ENCODE measurements around the gene ZNF479. TPM values are rescaled to one million over a fixed set of nuclear protein-coding genes. Genes with fewer than 3 reads are reported as not detected.
"Not testable (repeated sequence)": the region's sequence is repeated elsewhere in the genome, so short reads cannot be mapped to it uniquely, and the experiment has no call there.

The ZNF479 gene
- polyA plus RNA-seq = not detected

GRCh38 chr7:57132336-57132735 lies at the start of gene ZNF479:
ZNF479 (minus strand) TSS chr7:57132436; CDS start chr7:57132324, 112 bp downstream.
- WGBS, 2 donors = 89% methylated on average over 6 of the region's 6 CpGs
- H3K9me3 ChIP-seq (ENCODE audit: control insufficient read depth in 2 of 2, insufficient read depth in 1 of 2, low read depth in 1 of 2, low read length in 1 of 2); H3K27ac ChIP-seq (ENCODE audit: low read depth in 2 of 2, low read length in 1 of 2); H3K27me3 ChIP-seq (ENCODE audit: control insufficient read depth in 1 of 2, insufficient read depth in 2 of 2, low read length in 2 of 2); H3K4me3 ChIP-seq (ENCODE audit: low read depth in 1 of 2, low read length in 2 of 2); H3K36me3 ChIP-seq (ENCODE audit: control insufficient read depth in 2 of 2, insufficient read depth in 2 of 2, low read length in 1 of 2); H3K4me1 ChIP-seq (ENCODE audit: control insufficient read depth in 2 of 2, insufficient read depth in 2 of 2, low read length in 1 of 2): not testable (repeated sequence)

- WGBS, 2 donors = 64 to 69% methylated on average over 4 of the region's 4 CpGs
- Histone ChIP-seq H3K4me3 (ENCODE audit: low read depth in 1 of 2, low read length in 2 of 2) (no peak overlapping the region), H3K4me1 (ENCODE audit: control insufficient read depth in 2 of 2, insufficient read depth in 2 of 2, low read length in 1 of 2) (no peaks in the 10 kb centered on the region), H3K36me3 (ENCODE audit: control insufficient read depth in 2 of 2, insufficient read depth in 2 of 2, low read length in 1 of 2) (no peaks in the 10 kb centered on the region), H3K27me3 (ENCODE audit: control insufficient read depth in 1 of 2, insufficient read depth in 2 of 2, low read length in 2 of 2) (no peaks in the 10 kb centered on the region), H3K9me3 (ENCODE audit: control insufficient read depth in 2 of 2, insufficient read depth in 1 of 2, low read depth in 1 of 2, low read length in 1 of 2) (peaks cover 42 to 44% of the 10 kb centered on the region in 2 donors), H3K27ac (ENCODE audit: low read depth in 2 of 2, low read length in 1 of 2) (no peak overlapping the region)
Measured at GRCh38 chr7:57182031-57182430, 49.8 kb upstream of the ZNF479 start.

GRCh38 chr7:57181281-57181680 lies 49.0 kb upstream of the ZNF479 start:
- no peaks in the 10 kb centered on the region for H3K4me1 ChIP-seq (ENCODE audit: control insufficient read depth in 2 of 2, insufficient read depth in 2 of 2, low read length in 1 of 2)
- WGBS, 2 donors = 71 to 79% methylated on average over 9 of the region's 9 CpGs
- H3K4me3 ChIP-seq (ENCODE audit: low read depth in 1 of 2, low read length in 2 of 2) = no peak overlapping the region
- no peak overlapping the region for H3K27ac ChIP-seq (ENCODE audit: low read depth in 2 of 2, low read length in 1 of 2)
- H3K36me3 ChIP-seq (ENCODE audit: control insufficient read depth in 2 of 2, insufficient read depth in 2 of 2, low read length in 1 of 2) = no peaks in the 10 kb centered on the region
- peaks cover 46 to 48% of the 10 kb centered on the region in 2 donors for H3K9me3 ChIP-seq (ENCODE audit: control insufficient read depth in 2 of 2, insufficient read depth in 1 of 2, low read depth in 1 of 2, low read length in 1 of 2)
- no peaks in the 10 kb centered on the region for H3K27me3 ChIP-seq (ENCODE audit: control insufficient read depth in 1 of 2, insufficient read depth in 2 of 2, low read length in 2 of 2)

GRCh38 chr7:57179776-57180415 lies 47.7 kb upstream of the ZNF479 start:
- 89 to 92% methylated on average over 30 of the region's 30 CpGs for WGBS, 2 donors
- Histone ChIP-seq H3K27ac (ENCODE audit: low read depth in 2 of 2, low read length in 1 of 2) (no peak overlapping the region), H3K27me3 (ENCODE audit: control insufficient read depth in 1 of 2, insufficient read depth in 2 of 2, low read length in 2 of 2) (no peaks in the 10 kb centered on the region), H3K9me3 (ENCODE audit: control insufficient read depth in 2 of 2, insufficient read depth in 1 of 2, low read depth in 1 of 2, low read length in 1 of 2) (peaks cover 48 to 55% of the 10 kb centered on the region in 2 donors), H3K4me3 (ENCODE audit: low read depth in 1 of 2, low read length in 2 of 2) (no peak overlapping the region), H3K36me3 (ENCODE audit: control insufficient read depth in 2 of 2, insufficient read depth in 2 of 2, low read length in 1 of 2) (no peaks in the 10 kb centered on the region), H3K4me1 (ENCODE audit: control insufficient read depth in 2 of 2, insufficient read depth in 2 of 2, low read length in 1 of 2) (no peaks in the 10 kb centered on the region)

GRCh38 chr7:57178768-57179139 lies 46.5 kb upstream of the ZNF479 start:
- H3K4me1 ChIP-seq (ENCODE audit: control insufficient read depth in 2 of 2, insufficient read depth in 2 of 2, low read length in 1 of 2) = no peaks in the 10 kb centered on the region
- no peaks in the 10 kb centered on the region for H3K36me3 ChIP-seq (ENCODE audit: control insufficient read depth in 2 of 2, insufficient read depth in 2 of 2, low read length in 1 of 2)
- H3K4me3 ChIP-seq (ENCODE audit: low read depth in 1 of 2, low read length in 2 of 2) = no peak overlapping the region
- no peaks in the 10 kb centered on the region for H3K27me3 ChIP-seq (ENCODE audit: control insufficient read depth in 1 of 2, insufficient read depth in 2 of 2, low read length in 2 of 2)
- peaks cover 48 to 55% of the 10 kb centered on the region in 2 donors for H3K9me3 ChIP-seq (ENCODE audit: control insufficient read depth in 2 of 2, insufficient read depth in 1 of 2, low read depth in 1 of 2, low read length in 1 of 2)
- H3K27ac ChIP-seq (ENCODE audit: low read depth in 2 of 2, low read length in 1 of 2) = no peak overlapping the region
- 70 to 71% methylated on average over 6 of the region's 6 CpGs for WGBS, 2 donors

GRCh38 chr7:57177856-57178767 lies 45.9 kb upstream of the ZNF479 start:
- Histone ChIP-seq H3K4me1 (ENCODE audit: control insufficient read depth in 2 of 2, insufficient read depth in 2 of 2, low read length in 1 of 2) (no peaks in the 10 kb centered on the region), H3K4me3 (ENCODE audit: low read depth in 1 of 2, low read length in 2 of 2) (no peak overlapping the region), H3K27me3 (ENCODE audit: control insufficient read depth in 1 of 2, insufficient read depth in 2 of 2, low read length in 2 of 2) (no peaks in the 10 kb centered on the region), H3K27ac (ENCODE audit: low read depth in 2 of 2, low read length in 1 of 2) (no peak overlapping the region), H3K36me3 (ENCODE audit: control insufficient read depth in 2 of 2, insufficient read depth in 2 of 2, low read length in 1 of 2) (no peaks in the 10 kb centered on the region), H3K9me3 (ENCODE audit: control insufficient read depth in 2 of 2, insufficient read depth in 1 of 2, low read depth in 1 of 2, low read length in 1 of 2) (peaks cover 48 to 55% of the 10 kb centered on the region in 2 donors)
- 82 to 83% methylated on average over 21 of the region's 21 CpGs for WGBS, 2 donors

- 80 to 85% methylated on average over 14 of the region's 14 CpGs for WGBS, 2 donors
Measured at GRCh38 chr7:57176928-57177635, 44.8 kb upstream of the ZNF479 start.

GRCh38 chr7:57165285-57165899 lies 33.2 kb upstream of the ZNF479 start:
- Histone ChIP-seq H3K4me3 (ENCODE audit: low read depth in 1 of 2, low read length in 2 of 2) (no peak overlapping the region), H3K27ac (ENCODE audit: low read depth in 2 of 2, low read length in 1 of 2) (no peak overlapping the region), H3K36me3 (ENCODE audit: control insufficient read depth in 2 of 2, insufficient read depth in 2 of 2, low read length in 1 of 2) (no peaks in the 10 kb centered on the region), H3K9me3 (ENCODE audit: control insufficient read depth in 2 of 2, insufficient read depth in 1 of 2, low read depth in 1 of 2, low read length in 1 of 2) (peaks cover 6 to 8% of the 10 kb centered on the region in 2 donors), H3K27me3 (ENCODE audit: control insufficient read depth in 1 of 2, insufficient read depth in 2 of 2, low read length in 2 of 2) (no peaks in the 10 kb centered on the region), H3K4me1 (ENCODE audit: control insufficient read depth in 2 of 2, insufficient read depth in 2 of 2, low read length in 1 of 2) (no peaks in the 10 kb centered on the region)
- WGBS, 2 donors = 79 to 81% methylated on average over 7 of the region's 7 CpGs

More at GRCh38 chr7:57176928-57177635, 44.8 kb upstream of the ZNF479 start:
- Histone ChIP-seq H3K9me3 (ENCODE audit: control insufficient read depth in 2 of 2, insufficient read depth in 1 of 2, low read depth in 1 of 2, low read length in 1 of 2) (peaks cover 38 to 44% of the 10 kb centered on the region in 2 donors), H3K36me3 (ENCODE audit: control insufficient read depth in 2 of 2, insufficient read depth in 2 of 2, low read length in 1 of 2) (no peaks in the 10 kb centered on the region), H3K27me3 (ENCODE audit: control insufficient read depth in 1 of 2, insufficient read depth in 2 of 2, low read length in 2 of 2) (no peaks in the 10 kb centered on the region), H3K27ac (ENCODE audit: low read depth in 2 of 2, low read length in 1 of 2) (no peak overlapping the region), H3K4me1 (ENCODE audit: control insufficient read depth in 2 of 2, insufficient read depth in 2 of 2, low read length in 1 of 2) (no peaks in the 10 kb centered on the region), H3K4me3 (ENCODE audit: low read depth in 1 of 2, low read length in 2 of 2) (no peak overlapping the region)

GRCh38 chr7:57120123-57120784 lies 12.0 kb downstream of the ZNF479 start:
- not testable (repeated sequence) for H3K4me3 ChIP-seq (ENCODE audit: low read depth in 1 of 2, low read length in 2 of 2); H3K9me3 ChIP-seq (ENCODE audit: control insufficient read depth in 2 of 2, insufficient read depth in 1 of 2, low read depth in 1 of 2, low read length in 1 of 2); H3K4me1 ChIP-seq (ENCODE audit: control insufficient read depth in 2 of 2, insufficient read depth in 2 of 2, low read length in 1 of 2); H3K36me3 ChIP-seq (ENCODE audit: control insufficient read depth in 2 of 2, insufficient read depth in 2 of 2, low read length in 1 of 2); H3K27ac ChIP-seq (ENCODE audit: low read depth in 2 of 2, low read length in 1 of 2); H3K27me3 ChIP-seq (ENCODE audit: control insufficient read depth in 1 of 2, insufficient read depth in 2 of 2, low read length in 2 of 2)
- WGBS, 2 donors = 76 to 78% methylated on average over 4 to 5 of the region's 5 CpGs

Measured in esophagus (tissue), 2 donors.